22Rv1 (cell line): Measurements from ENCODE around the gene PHF12.
A peak's percentile ranks its signal among the peaks of the same experiment; 100 is the strongest.

ENCODE experiments used
- H3K27ac ChIP-seq: fragments of 450-650 bp; 2 replicates; pipeline ENCODE4 v1.5.1; 2017
- ZFX ChIP-seq: fragments of 450-650 bp; IDR thresholded peaks from 2 replicates; pipeline ENCODE4 v1.6.1; 2017; ENCODE audit warnings: antibody characterized with exemption, borderline replicate concordance
- TF ChIP-seq, protein P1 (sequence below): fragments of 450-650 bp; IDR thresholded peaks from 2 replicates; pipeline ENCODE4 v1.5.1; 2017; ENCODE audit warnings: mild to moderate bottlenecking

Gene PHF12

DNA sequence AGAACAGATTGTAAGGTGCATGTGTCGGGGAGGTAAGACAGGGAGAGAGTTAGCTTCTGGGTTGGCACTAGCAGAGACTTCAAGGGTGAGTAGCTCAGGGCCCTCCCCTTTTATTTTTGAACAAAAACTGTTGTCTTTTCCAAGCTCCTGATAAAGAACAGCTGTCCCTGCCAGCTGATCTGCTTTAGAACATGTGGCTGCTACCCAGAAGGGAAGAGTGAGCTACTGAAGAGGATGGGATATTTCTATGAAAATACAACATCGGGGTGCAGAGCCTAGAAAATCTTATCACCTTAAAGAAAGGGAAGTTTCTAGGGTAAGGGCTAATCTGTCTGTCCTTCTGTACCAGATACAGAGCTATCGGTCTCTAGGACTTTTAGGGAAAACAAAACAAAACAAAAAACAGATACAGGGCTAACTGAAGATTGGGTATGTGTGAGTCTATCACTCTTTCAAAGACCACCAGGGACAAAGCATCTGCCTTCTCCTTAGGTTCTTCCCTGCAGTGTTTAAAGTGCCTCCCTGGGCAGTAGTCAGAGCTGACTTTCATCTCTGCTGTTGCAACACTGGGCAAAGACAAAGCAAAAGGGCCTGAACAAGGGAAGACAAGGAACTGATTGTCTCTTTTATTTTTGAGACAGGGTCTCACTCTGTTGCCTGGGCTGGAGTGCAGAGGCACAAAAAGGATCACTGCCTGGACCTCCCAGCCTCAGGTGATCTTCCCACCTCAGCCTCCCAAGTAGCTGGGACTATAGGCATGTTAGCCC lies 43.4 kb downstream of the PHF12 start:
- TF ChIP-seq, protein P1, sequence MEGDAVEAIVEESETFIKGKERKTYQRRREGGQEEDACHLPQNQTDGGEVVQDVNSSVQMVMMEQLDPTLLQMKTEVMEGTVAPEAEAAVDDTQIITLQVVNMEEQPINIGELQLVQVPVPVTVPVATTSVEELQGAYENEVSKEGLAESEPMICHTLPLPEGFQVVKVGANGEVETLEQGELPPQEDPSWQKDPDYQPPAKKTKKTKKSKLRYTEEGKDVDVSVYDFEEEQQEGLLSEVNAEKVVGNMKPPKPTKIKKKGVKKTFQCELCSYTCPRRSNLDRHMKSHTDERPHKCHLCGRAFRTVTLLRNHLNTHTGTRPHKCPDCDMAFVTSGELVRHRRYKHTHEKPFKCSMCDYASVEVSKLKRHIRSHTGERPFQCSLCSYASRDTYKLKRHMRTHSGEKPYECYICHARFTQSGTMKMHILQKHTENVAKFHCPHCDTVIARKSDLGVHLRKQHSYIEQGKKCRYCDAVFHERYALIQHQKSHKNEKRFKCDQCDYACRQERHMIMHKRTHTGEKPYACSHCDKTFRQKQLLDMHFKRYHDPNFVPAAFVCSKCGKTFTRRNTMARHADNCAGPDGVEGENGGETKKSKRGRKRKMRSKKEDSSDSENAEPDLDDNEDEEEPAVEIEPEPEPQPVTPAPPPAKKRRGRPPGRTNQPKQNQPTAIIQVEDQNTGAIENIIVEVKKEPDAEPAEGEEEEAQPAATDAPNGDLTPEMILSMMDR = no peak
- no peak for TF ChIP-seq ZFX
- H3K27ac ChIP-seq = peak overlapping the region; percentile 12; the same call in 1 of the 2 replicates

DNA sequence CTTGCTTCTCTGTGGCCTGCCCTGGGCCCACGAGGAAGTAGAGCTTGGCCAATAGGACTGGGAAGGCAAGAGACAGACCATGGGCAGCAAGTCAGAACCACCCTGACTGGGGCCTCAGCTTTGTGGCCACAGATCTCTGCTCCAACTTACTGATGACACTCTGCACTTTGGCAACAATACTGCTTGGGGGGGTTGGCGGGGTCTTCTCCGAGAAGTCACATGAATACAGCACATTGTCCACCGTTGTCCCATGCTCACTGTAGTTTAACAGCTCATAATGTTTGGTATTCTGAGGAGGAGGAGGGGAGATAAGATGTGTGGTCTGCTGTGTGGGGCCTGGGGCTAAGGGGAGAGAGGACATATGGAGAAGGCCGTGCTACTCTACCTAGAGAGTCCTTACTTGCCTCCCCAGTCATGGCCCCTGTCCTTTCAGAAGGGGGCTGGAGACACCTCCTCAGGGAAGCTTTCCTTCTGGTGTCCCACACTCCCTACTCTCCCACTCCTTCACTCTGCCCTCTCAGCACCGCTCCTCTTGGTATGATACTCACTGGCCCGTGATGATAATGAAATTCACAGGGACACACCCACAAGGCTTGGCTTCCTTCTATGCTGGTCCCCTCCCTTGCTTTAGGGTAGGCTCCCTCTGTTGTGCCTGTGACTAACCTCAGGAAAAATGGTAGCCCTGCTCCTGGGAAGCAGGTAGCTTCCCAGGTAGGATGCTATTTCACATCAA lies 44.4 kb downstream of the PHF12 start:
- 0 out of 2 replicates have a peak overlapping the region, but pooled peaks have one; percentile 2 for H3K27ac ChIP-seq
- no peak for TF ChIP-seq ZFX
- TF ChIP-seq, protein P1 = no peak

DNA sequence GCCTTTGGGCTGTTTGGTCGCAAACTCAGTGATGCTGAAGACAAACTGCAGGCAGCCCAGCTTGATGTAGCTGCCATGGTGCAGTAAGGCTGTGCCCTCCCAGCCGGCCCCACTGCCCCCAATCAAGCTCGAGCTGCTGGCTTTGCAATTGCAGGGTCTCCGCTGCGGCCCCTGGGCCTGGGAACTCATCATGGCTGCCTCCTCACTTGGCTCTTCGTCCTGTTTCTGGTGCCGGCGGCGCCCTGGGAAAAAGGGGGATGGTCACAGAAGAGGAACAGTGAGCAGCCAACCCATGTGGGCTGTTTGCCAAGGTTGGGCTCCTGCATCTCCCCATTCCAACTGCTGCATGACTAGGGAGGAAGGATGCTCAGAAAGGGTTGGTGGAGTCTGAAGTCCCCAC lies 45.0 kb downstream of the PHF12 start:
- H3K27ac ChIP-seq = no peak overlapping the region
- TF ChIP-seq, protein P1 = no peak
- TF ChIP-seq ZFX = no peak

DNA sequence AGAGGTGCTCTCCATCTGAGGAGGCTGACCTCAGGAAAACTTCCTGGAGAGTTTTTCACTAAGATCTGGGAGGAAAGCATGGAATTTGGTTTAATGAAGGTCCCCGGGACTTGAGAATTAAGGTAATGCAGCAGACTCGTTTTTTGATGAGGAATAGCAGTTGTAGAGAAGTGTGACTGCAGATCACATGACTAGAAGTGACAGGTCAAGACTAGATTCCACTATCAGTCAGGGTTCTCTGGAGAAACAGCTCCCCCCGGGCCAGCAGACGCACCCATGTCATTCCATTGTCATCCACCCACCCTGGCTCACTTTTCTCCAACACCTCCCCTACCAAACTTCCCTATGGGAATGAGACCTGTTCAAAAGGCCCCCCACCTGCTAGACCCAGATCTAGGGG lies 46.5 kb downstream of the PHF12 start:
- peak overlapping the region; percentile 93 for H3K27ac ChIP-seq
- TF ChIP-seq, protein P1 = no peak
- TF ChIP-seq ZFX = no peak

DNA sequence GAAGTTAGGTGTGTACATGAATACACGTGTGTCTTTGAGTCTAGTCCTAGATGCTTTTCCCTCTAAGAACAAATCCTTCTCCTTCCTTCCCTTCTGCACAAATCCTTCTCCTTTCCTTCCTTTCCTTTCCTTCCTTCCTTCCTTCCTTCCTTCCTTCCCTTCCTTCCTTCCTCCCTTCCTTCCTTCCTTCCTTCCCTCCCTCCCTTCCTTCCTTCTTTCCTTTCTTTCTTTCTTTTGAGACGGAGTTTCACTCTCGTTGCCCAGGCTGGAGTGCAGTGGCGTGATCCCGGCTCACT lies 47.8 kb downstream of the PHF12 start:
- H3K27ac ChIP-seq = peak overlapping the region; percentile 93

DNA sequence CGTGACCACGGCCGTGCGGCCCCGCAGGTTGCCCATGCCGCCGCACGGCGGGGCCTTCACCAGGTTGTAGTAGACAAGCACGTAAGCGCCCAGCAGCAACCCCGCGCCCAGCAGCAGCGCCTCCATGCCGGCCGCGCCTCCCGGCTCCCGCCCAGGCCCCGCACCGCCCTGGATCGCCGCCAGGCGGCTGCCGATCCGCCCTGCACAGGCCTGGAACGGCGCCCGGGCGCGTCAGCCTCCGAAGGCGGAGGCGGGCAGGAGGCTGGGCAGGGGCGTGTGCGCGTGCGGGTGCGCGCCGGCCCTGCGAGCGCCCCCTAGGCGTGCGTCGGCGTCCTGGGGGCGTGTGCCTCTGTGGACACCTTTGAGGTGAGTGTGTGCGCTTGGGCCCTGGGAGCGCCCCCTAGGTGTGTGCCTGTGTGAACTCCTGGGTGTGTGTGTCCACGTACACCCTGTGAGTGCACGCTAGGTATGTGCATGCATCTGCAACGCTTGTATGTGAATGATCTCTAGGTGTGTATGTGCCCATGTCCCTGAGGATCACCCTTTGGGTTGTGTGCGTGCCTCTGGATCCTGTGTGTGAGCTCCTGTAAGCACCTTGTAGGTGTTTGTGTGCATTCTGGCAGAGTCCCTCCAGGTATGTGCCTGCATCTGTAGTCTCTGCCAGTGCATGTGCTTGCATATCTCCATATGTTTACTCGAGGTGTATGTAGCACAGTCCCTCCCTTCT lies 48.3 kb downstream of the PHF12 start, which contains the start of gene DHRS13:
TSS of gene DHRS13 (minus strand) at position 261 of the 727 bp plus-strand sequence. CDS start at position 126, 135 bp downstream.
- TF ChIP-seq ZFX = no peak
- TF ChIP-seq, protein P1 = peak; percentile 100
- H3K27ac ChIP-seq = peak within 1 kb of the TSS; percentile 93

DNA sequence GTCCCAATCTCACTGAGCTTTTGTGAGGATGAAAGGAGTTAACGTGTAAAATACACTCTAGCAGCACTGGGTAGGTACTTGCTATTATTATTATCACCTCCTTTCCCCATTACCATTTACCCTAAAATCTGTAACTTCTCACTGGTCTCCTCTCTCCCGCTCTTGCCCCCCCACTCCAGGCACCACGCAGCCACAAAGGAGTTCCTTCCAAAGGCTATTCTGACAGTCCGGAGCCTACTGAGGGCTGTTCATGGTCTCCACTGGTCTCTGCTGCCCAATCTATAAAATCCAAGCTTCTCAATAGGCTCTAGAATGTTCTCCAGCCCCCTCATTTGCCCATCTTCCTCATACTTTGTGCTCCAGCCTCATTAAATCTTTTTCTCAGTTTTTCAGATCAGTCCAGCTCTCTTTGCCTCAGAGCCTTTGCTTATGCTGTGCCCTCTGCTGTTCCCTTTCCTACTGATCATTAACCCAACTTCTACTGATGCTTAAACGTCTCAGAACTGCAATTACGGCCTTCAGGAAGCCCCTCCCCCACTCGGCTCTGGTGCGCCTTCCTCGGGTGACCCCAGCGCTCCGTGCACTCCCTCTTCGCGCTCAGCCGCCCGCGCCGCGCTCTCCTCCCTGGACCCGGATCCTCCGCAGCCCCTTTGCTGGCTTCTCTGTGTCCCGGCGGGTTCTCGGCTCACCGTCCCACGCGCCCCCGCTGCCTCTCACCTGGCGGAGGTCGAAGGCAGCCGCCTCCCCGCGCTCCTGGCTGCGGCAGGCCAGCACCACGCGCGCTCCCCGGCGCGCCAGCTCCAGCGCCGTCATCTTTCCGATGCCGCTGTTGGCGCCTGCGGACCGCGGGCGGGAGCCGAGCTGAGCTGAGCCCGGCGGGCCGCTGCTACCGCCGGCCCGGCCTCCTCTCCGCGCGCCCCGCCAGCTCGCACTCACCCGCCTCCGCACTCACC lies 49.2 kb downstream of the PHF12 start:
- no peak for TF ChIP-seq ZFX
- TF ChIP-seq, protein P1 = no peak
- peak overlapping the region; percentile 93 for H3K27ac ChIP-seq
